ENCODE results near the gene ASB2. TPM values are rescaled to one million over a fixed set of nuclear protein-coding genes. Genes with fewer than 3 reads are reported as not detected.

The ASB2 gene
- polyA plus RNA-seq, 1 of the 3 experiments (the other 2 are of a cell fraction): 0.15 TPM

DNA sequence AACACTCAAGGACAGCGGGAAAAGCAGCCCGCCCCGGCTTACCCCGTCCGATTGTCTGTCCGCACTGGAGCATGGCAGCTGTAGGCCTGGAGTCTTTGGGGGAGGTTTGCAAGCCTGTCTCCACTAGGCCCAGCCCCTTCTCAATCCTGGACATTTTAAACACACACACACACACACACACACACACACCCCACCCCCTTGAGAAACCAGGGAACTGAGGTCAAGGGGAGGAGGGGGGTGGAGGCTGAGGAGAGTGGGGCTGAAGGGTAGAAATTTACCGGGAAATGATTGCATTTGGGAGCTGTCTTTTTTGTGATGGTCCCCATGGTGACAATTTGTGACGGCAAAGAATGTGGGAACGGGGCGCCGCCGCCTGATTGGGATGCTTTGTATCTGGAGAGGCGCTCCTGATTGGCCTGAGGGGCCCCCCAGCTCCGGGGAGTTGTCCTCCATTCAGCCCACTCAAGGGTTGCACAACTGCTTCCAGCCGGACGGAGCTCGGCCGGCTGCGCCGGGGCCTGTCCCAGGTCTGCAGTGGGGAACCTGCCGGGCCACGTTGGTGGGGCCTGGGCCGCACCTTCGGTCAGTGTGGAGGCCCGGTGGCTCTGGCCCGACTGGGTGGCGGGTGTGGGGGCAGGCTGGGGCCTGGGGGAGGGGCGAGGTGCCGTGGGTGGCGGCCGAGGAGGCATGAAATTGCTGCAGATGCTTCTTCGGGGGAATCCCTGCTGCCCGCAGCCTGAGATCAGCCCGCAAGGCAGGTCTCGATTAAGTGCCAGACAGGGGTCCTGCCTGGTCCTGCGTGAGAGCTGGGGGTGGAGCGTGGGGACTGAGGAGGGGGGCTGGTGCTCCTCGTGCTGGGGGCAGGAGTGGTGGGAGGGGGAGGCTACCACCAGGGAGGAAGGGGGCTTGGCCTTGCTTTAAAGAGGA is 49.2 kb downstream of the ASB2 start, which contains the start of gene FAM181A:
Gene FAM181A, plus strand, starts transcription at position 472 of the 927 bp plus-strand sequence. CDS start 942 bp downstream, outside the sequence.
- Histone ChIP-seq H3K79me2 (ENCODE audit: insufficient read depth) (no peaks in the 10 kb centered on the region), H3K27ac (ENCODE audit: low read depth in 2 of 2, low read length in 1 of 2) (no peak within 1 kb of the TSS), H3K9me2 (no peaks in the 10 kb centered on the region), H3K9ac (no peak within 1 kb of the TSS), H2AFZ (ENCODE audit: low read depth) (no peak within 1 kb of the TSS), H3K4me1 (ENCODE audit: control insufficient read depth in 1 of 2, insufficient read depth in 2 of 2, low read depth in 1 of 2, low read length in 1 of 2) (no peaks in the 10 kb centered on the region), H3K4me2 (no peak within 1 kb of the TSS), H3K9me3 (no peaks in the 10 kb centered on the region), H4K20me1 (ENCODE audit: insufficient read depth) (no peaks in the 10 kb centered on the region), H3K27me3 (ENCODE audit: insufficient read depth) (no peaks in the 10 kb centered on the region), H3F3A (replicated peaks; ENCODE audit: insufficient read depth) (no peaks in the 10 kb centered on the region), H3K4me3 (ENCODE audit: low read depth in 2 of 2, low read length in 1 of 2) (no peak within 1 kb of the TSS), H3K36me3 (replicated peaks in 1 of 2; ENCODE audit: control insufficient read depth in 1 of 2, insufficient read depth in 2 of 2, low read length in 1 of 2) (no peaks in the 10 kb centered on the region)
- 83% methylated on average over 11 of the region's 38 CpGs for WGBS (ENCODE audit: low lambda C conversion rate)
- TF ChIP-seq, protein P1, sequence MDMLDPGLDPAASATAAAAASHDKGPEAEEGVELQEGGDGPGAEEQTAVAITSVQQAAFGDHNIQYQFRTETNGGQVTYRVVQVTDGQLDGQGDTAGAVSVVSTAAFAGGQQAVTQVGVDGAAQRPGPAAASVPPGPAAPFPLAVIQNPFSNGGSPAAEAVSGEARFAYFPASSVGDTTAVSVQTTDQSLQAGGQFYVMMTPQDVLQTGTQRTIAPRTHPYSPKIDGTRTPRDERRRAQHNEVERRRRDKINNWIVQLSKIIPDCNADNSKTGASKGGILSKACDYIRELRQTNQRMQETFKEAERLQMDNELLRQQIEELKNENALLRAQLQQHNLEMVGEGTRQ (IDR thresholded peaks at IDR 0.05; ENCODE audit: borderline replicate concordance, low read depth, low read length): no peak
- TF ChIP-seq JUND (IDR thresholded peaks at IDR 0.05) (no peak), NFIC (IDR thresholded peaks at IDR 0.05; ENCODE audit: borderline replicate concordance) (no peak), ELF1 (IDR thresholded peaks at IDR 0.05) (no peak), YY1 (IDR thresholded peaks at IDR 0.05; ENCODE audit: low read depth) (no peak)
- CTCF ChIA-PET: interaction anchor here (0.7 to 2.1 kb wide), 8 partner anchors 9 to 273 kb away, joined by 3 to 5 read pairs (median 4); no protein-coding TSS in a partner anchor
- no peak for DNase-seq
- POLR2A ChIA-PET: no interaction called here

DNA sequence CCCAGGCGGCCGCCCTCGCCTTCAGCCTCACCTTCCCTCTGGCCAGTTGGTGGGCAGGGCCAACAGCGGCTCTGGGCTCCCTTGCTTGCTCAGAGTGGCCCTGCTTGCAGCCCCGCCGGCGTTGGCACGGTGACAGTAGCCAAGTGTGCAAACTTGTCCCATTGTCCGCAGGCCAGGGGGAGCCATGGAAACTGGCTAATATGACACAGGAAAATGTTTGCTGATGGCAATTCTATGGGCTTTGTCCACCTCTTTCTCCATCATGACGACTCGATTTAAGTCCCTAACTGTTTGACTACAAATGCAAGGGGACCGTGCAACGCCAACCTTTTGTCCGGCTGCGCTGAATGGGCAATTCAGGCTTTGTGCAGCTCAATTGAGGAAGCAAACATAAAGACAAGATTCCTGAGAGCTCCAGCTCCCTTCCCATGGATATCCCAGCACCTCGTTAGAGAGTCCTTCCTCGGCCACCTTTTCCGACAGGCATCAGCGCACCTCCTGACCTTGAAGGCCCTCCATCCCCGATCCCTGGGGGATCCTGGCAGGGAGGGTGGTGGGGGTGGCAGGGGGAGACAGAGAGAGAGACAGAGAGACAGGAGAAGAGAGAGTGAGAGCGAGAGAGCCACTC is 50.0 kb downstream of the ASB2 start:
- Histone ChIP-seq H3K36me3 (replicated peaks in 1 of 2; ENCODE audit: control insufficient read depth in 1 of 2, insufficient read depth in 2 of 2, low read length in 1 of 2) (no peaks in the 10 kb centered on the region), H4K20me1 (ENCODE audit: insufficient read depth) (no peaks in the 10 kb centered on the region), H3K79me2 (ENCODE audit: insufficient read depth) (no peaks in the 10 kb centered on the region), H3K9me2 (no peaks in the 10 kb centered on the region), H3K4me3 (ENCODE audit: low read depth in 2 of 2, low read length in 1 of 2) (no peak overlapping the region), H3K27ac (ENCODE audit: low read depth in 2 of 2, low read length in 1 of 2) (no peak overlapping the region), H2AFZ (ENCODE audit: low read depth) (no peak overlapping the region), H3K9me3 (no peaks in the 10 kb centered on the region), H3F3A (replicated peaks; ENCODE audit: insufficient read depth) (no peaks in the 10 kb centered on the region), H3K4me1 (ENCODE audit: control insufficient read depth in 1 of 2, insufficient read depth in 2 of 2, low read depth in 1 of 2, low read length in 1 of 2) (no peaks in the 10 kb centered on the region), H3K4me2 (no peak overlapping the region), H3K27me3 (ENCODE audit: insufficient read depth) (no peaks in the 10 kb centered on the region), H3K9ac (no peak overlapping the region)
- DNase-seq: no peak
- TF ChIP-seq RAD21 (IDR thresholded peaks at IDR 0.05; ENCODE audit: low read length): no peak
- CTCF ChIA-PET: interaction anchor here (1.0 to 2.1 kb wide), 5 partner anchors 9 to 23 kb away, joined by 3 to 5 read pairs (median 5); no protein-coding TSS in a partner anchor
- POLR2A ChIA-PET: no interaction called here
- 66% methylated on average over 13 of the region's 21 CpGs for WGBS (ENCODE audit: low lambda C conversion rate)

DNA sequence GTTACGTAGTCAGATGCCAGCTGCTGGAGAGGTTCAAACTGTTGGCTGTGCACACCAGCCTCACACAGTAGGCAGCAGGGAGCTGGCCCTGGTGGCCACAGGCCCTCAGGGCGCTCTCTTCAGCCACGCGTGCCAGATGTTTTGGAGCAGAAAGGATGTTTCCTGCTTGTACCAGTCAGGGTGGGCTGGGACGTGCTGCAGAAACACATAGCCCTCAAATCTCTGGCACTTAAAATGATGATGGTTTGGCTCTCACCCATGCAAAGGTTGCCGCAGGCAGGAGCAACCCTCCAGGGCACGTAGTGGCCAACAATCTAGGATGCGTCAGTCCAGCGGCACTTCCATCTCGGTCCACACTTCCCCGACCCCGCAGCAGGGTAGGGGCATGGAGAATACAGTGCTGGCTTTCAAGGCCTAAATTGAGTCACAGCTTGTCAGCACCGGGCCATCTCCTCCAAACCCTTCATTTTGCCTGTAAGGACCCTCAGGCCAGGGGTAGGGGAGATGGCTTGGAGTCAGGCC is 50.9 kb downstream of the ASB2 start:
- CTCF ChIA-PET: interaction anchor here (1.3 to 2.9 kb wide), 4 partner anchors 11 to 22 kb away, joined by 5 to 19 read pairs (median 8); no protein-coding TSS in a partner anchor
- no peaks in the 10 kb centered on the region for H3K9me2 ChIP-seq

More for the DNA sequence above, 50.9 kb downstream of the ASB2 start:
- Histone ChIP-seq H4K20me1 (ENCODE audit: insufficient read depth) (no peaks in the 10 kb centered on the region), H3K27me3 (ENCODE audit: insufficient read depth) (no peaks in the 10 kb centered on the region), H3K9ac (no peak overlapping the region), H3K27ac (ENCODE audit: low read depth in 2 of 2, low read length in 1 of 2) (no peak overlapping the region), H3K9me3 (no peaks in the 10 kb centered on the region), H3K4me2 (no peak overlapping the region), H3K4me3 (ENCODE audit: low read depth in 2 of 2, low read length in 1 of 2) (no peak overlapping the region), H2AFZ (ENCODE audit: low read depth) (no peak overlapping the region), H3K36me3 (replicated peaks in 1 of 2; ENCODE audit: control insufficient read depth in 1 of 2, insufficient read depth in 2 of 2, low read length in 1 of 2) (no peaks in the 10 kb centered on the region), H3K79me2 (ENCODE audit: insufficient read depth) (no peaks in the 10 kb centered on the region), H3K4me1 (ENCODE audit: control insufficient read depth in 1 of 2, insufficient read depth in 2 of 2, low read depth in 1 of 2, low read length in 1 of 2) (no peaks in the 10 kb centered on the region), H3F3A (replicated peaks; ENCODE audit: insufficient read depth) (no peaks in the 10 kb centered on the region)
- TF ChIP-seq RFX5 (IDR thresholded peaks at IDR 0.05; ENCODE audit: low read length) (no peak), RAD21 (IDR thresholded peaks at IDR 0.05; ENCODE audit: low read length) (no peak), MXI1 (IDR thresholded peaks at IDR 0.05; ENCODE audit: low read depth, low read length) (no peak), RXRA (IDR thresholded peaks at IDR 0.05; ENCODE audit: borderline replicate concordance, low read depth) (no peak), EZH2phosphoT487 (IDR thresholded peaks at IDR 0.05; ENCODE audit: borderline replicate concordance, low read depth) (no peak), TEAD4 (IDR thresholded peaks at IDR 0.05; ENCODE audit: borderline replicate concordance, insufficient read depth) (no peak), NRF1 (IDR thresholded peaks at IDR 0.05; ENCODE audit: low read depth, low read length) (no peak)
- TF ChIP-seq, protein P2, sequence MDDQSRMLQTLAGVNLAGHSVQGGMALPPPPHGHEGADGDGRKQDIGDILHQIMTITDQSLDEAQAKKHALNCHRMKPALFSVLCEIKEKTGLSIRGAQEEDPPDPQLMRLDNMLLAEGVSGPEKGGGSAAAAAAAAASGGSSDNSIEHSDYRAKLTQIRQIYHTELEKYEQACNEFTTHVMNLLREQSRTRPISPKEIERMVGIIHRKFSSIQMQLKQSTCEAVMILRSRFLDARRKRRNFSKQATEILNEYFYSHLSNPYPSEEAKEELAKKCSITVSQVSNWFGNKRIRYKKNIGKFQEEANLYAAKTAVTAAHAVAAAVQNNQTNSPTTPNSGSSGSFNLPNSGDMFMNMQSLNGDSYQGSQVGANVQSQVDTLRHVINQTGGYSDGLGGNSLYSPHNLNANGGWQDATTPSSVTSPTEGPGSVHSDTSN (IDR thresholded peaks at IDR 0.05): no peak
- TF ChIP-seq, protein P3, sequence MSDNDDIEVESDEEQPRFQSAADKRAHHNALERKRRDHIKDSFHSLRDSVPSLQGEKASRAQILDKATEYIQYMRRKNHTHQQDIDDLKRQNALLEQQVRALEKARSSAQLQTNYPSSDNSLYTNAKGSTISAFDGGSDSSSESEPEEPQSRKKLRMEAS (IDR thresholded peaks at IDR 0.05; ENCODE audit: low read depth): no peak
- POLR2A ChIA-PET: no interaction called here
- no peak for DNase-seq
- 73% methylated on average over 9 of the region's 13 CpGs for WGBS (ENCODE audit: low lambda C conversion rate)

Measured in SK-N-SH (cell line).